HepG2 (cell line): Measurements from ENCODE around the gene ZDBF2. TPM values are rescaled to one million over a fixed set of nuclear protein-coding genes. Genes with fewer than 3 reads are reported as not detected.

Experiments
- ATAC-seq: fragments of 200-7000 bp; cut with Tn5 transposase; 3 replicates; pipeline ENCODE4 v1.9.1; 2020; ENCODE audit warnings: mild to moderate bottlenecking, moderate library complexity
- BruUV-seq: library from RNA; stranded (reverse); fragments of 400-500 nt; replicated peaks from 2 replicates; lab custom pipeline; 2021; lab: Mats Ljungman, UMichigan
- CTCF ChIA-PET: fragments of 300-600 bp; formaldehyde crosslinking; extraction: SDS; loops from one replicate; lab custom pipeline; 2021; ENCODE audit warnings: low total read pairs, inconsistent platforms, low intra/inter-chr PET ratio; lab: Yijun Ruan, JAX
- POLR2A ChIA-PET: fragments of 350-600 bp; sonication (Branson Sonifier 250); formaldehyde crosslinking; loops from one replicate; lab custom pipeline; 2020; ENCODE audit warnings: antibody characterized with exemption, inconsistent platforms; lab: Yijun Ruan, JAX
- DNase-seq: peaks from one replicate; pipeline ENCODE4 v3.0.0-alpha.2; 2015; ENCODE audit warnings: low spot score
- FAIRE-seq: peaks from 3 replicates; lab custom pipeline; 2011; peaks lifted over from hg19 to GRCh38; lab: Jason Lieb, UNC
- H2AFZ ChIP-seq: one replicate; pipeline ENCODE4 v1.6.1; 2011; ENCODE audit warnings: low read length, inconsistent platforms
- H3K27ac ChIP-seq: fragments of 300-600 bp; 3 replicates; pipeline ENCODE4 v1.8.0; 2011; ENCODE audit warnings: mixed run types, mild to moderate bottlenecking, mixed read lengths, low read length, inconsistent platforms; ENCODE audit not compliant: insufficient read depth; ENCODE audit errors: extremely low read length
- H3K27me3 ChIP-seq, 2 experiments: fragments of 200-600 bp in 1 of 2; 2 replicates in 1 of 2; 3 replicates in 1 of 2; pipeline versions ENCODE4 v1.6.0 to v1.8.0; 2011; ENCODE audit warnings: low read length in 2 of 2, mild to moderate bottlenecking in 2 of 2, moderate library complexity in 2 of 2, inconsistent platforms in 1 of 2; ENCODE audit not compliant: insufficient read depth in 2 of 2, control insufficient read depth in 1 of 2
- H3K36me3 ChIP-seq, 2 experiments: fragments of 200-600 bp in 1 of 2; replicated peaks in 1 of 2; 2 replicates in 1 of 2; 3 replicates in 1 of 2; pipeline versions ENCODE4 v1.5.1 to v1.8.0; 2011; ENCODE audit warnings: low read length in 2 of 2, inconsistent platforms in 1 of 2; ENCODE audit not compliant: insufficient read depth in 2 of 2, control insufficient read depth in 1 of 2
- H3K4me1 ChIP-seq: 2 replicates; pipeline ENCODE4 v1.5.1; 2012; ENCODE audit warnings: low read length, inconsistent platforms; ENCODE audit not compliant: insufficient read depth
- H3K4me2 ChIP-seq: 2 replicates; pipeline ENCODE4 v1.6.0; 2011; ENCODE audit warnings: low read depth, low read length, inconsistent platforms
- H3K4me3 ChIP-seq, 3 experiments: fragments of 200-600 bp in 1 of 3; sonication (generic), shearing (Covaris generic) in 1 of 3; replicated peaks in 1 of 3; 2 replicates each; pipeline ENCODE4 v1.5.1; 2011 to 2016; ENCODE audit warnings: low read length in 3 of 3, inconsistent platforms in 2 of 3, low read depth in 2 of 3, mild to moderate bottlenecking in 2 of 3, control low read depth in 1 of 3, mixed read lengths in 1 of 3; ENCODE audit not compliant: insufficient read depth in 1 of 3
- H3K79me2 ChIP-seq: one replicate; pipeline ENCODE4 v1.6.1; 2011; ENCODE audit warnings: low read length, inconsistent platforms; ENCODE audit not compliant: insufficient read depth
- H3K9ac ChIP-seq: 2 replicates; pipeline ENCODE4 v1.6.0; 2011; ENCODE audit warnings: mild to moderate bottlenecking, low read depth, low read length, inconsistent platforms; ENCODE audit not compliant: insufficient read depth
- H3K9me3 ChIP-seq: 2 replicates; pipeline ENCODE4 v1.5.1; 2012; ENCODE audit warnings: mild to moderate bottlenecking, low read length
- H4K20me1 ChIP-seq: 2 replicates; pipeline ENCODE4 v1.6.0; 2011; ENCODE audit warnings: inconsistent platforms, mild to moderate bottlenecking, low read length, moderate library complexity; ENCODE audit not compliant: insufficient read depth
- DNMT3B ChIP-seq: conservative IDR thresholded peaks from 2 replicates; pipeline ENCODE4 v1.6.1; 2016; ENCODE audit warnings: missing biosample characterization, control low read depth
- STAG1 ChIP-seq: sonication (generic); formaldehyde crosslinking; IDR thresholded peaks from 2 replicates; pipeline ENCODE4 v1.4.0; 2020; ENCODE audit warnings: missing genetic modification reagents
- ZNF577 ChIP-seq: sonication (generic); formaldehyde crosslinking; IDR thresholded peaks from 2 replicates; pipeline ENCODE4 v1.4.0; 2020; ENCODE audit warnings: mild to moderate bottlenecking, low read depth, missing genetic modification reagents, borderline replicate concordance
- ZNF672 ChIP-seq: sonication (generic); formaldehyde crosslinking; IDR thresholded peaks from 2 replicates; pipeline ENCODE4 v1.8.1; 2022; ENCODE audit warnings: missing genetic modification reagents
- ZZZ3 ChIP-seq: sonication (generic); formaldehyde crosslinking; IDR thresholded peaks from 2 replicates; pipeline ENCODE4 v1.4.0; 2020; ENCODE audit warnings: missing genetic modification reagents, mild to moderate bottlenecking, borderline replicate concordance
- WGBS: methylation state at CpG from one replicate; pipeline ENCODE4 v1.1.6; 2017; ENCODE audit warnings: low lambda C conversion rate; 5-methylcytosine and 5-hydroxymethylcytosine counted together
- in situ Hi-C: cut with HindIII; loops from 2 replicates; pipeline ENCODE4 v1.10.0; 2017; ENCODE audit warnings: low pct_unique_long_range_greater_than_20kb; ENCODE audit not compliant: extremely low pct_ligation_motif_present
- intact Hi-C: fragments of 100-400 bp; cut with micrococcal nuclease; formaldehyde crosslinking; loops from one replicate; pipeline ENCODE4 v1.10.0; 2022; ENCODE audit not compliant: unreplicated experiment
- polyA plus RNA-seq, 8 experiments: library from polyadenylated mRNA; depleted of rRNA in 3 of 8; stranded (reverse) in 7 of 8; unstranded in 1 of 8; fragments of >200 nt; fragmentation: Illumina TruSeq in 4 of 8; extraction: Trizol in 4 of 8; gene quantifications; 2 replicates each; pipeline versions ENCODE4 v1.2.1 to v1.2.3, GENCODE V29; 2011 to 2016; ENCODE audit warnings: low read depth in 4 of 8, missing spikeins in 1 of 8, mixed read lengths in 1 of 8; ENCODE audit not compliant: insufficient read depth in 1 of 8
- total RNA-seq, 5 experiments: library from RNA; depleted of rRNA; stranded (reverse); fragments of >200 nt; fragmentation: Illumina TruSeq; extraction: Trizol; gene quantifications; 2 replicates each; pipeline ENCODE4 v1.2.3, GENCODE V29; 2016; ENCODE audit warnings: low read depth in 1 of 5
- TF ChIP-seq, protein P1 (sequence below): sonication (generic); formaldehyde crosslinking; IDR thresholded peaks from 2 replicates; pipeline ENCODE4 v1.5.0; 2020; ENCODE audit warnings: mild to moderate bottlenecking, missing genetic modification reagents, moderate library complexity

The ZDBF2 gene
- total and polyA plus RNA-seq, 2 of the 13 experiments (the other 11 are each of a cell fraction or from before 2014, with no cell fraction given) = 1.5 to 2.0 TPM

DNA sequence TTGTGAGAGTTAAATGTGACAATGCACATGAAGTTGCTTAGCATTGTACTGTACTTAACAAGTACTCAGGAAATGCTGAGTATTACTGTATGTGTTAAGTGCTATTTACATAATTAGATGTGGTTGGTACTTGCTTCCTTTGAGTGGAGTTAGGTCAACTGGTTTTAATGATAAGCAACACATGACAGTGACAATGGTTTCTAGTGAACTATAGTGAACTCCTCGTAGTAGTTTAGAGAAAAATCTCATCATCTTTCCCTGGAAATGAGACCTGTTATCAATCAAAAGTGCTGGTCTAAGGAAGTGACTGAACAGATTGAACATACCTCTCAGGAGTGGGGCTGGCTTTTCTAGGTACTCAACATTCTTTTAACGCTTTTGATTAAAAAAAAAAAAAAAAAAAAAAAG, 29.2 kb upstream of the ZDBF2 start:
- WGBS = 24% methylated on average over 2 of the region's 2 CpGs
- CTCF ChIA-PET = no interaction called here
- H2AFZ ChIP-seq = no peak overlapping the region
- FAIRE-seq (no peak), DNase-seq (no peak), ATAC-seq (no peak)
- BruUV-seq = no TSS peak
- no peak for TF ChIP-seq ZNF577 (CRISPR knock-in tag)
- in situ Hi-C loops = no loop called here
- no peak overlapping the region for H3K27ac ChIP-seq
- H3K79me2 ChIP-seq = no peaks in the 10 kb centered on the region
- H4K20me1 ChIP-seq = no peaks in the 10 kb centered on the region
- no peak overlapping the region for H3K4me2 ChIP-seq
- no peaks in the 10 kb centered on the region for H3K4me1 ChIP-seq
- POLR2A ChIA-PET = no interaction called here
- H3K27me3 ChIP-seq = peaks cover 0 to 15% of the 10 kb centered on the region in 2 experiments; a peak in 3 of 5 replicates
- H3K4me3 ChIP-seq = no peak overlapping the region
- no peaks in the 10 kb centered on the region for H3K9me3 ChIP-seq
- intact Hi-C loops = no loop called here
- no peak overlapping the region for H3K9ac ChIP-seq
- no peaks in the 10 kb centered on the region for H3K36me3 ChIP-seq

DNA sequence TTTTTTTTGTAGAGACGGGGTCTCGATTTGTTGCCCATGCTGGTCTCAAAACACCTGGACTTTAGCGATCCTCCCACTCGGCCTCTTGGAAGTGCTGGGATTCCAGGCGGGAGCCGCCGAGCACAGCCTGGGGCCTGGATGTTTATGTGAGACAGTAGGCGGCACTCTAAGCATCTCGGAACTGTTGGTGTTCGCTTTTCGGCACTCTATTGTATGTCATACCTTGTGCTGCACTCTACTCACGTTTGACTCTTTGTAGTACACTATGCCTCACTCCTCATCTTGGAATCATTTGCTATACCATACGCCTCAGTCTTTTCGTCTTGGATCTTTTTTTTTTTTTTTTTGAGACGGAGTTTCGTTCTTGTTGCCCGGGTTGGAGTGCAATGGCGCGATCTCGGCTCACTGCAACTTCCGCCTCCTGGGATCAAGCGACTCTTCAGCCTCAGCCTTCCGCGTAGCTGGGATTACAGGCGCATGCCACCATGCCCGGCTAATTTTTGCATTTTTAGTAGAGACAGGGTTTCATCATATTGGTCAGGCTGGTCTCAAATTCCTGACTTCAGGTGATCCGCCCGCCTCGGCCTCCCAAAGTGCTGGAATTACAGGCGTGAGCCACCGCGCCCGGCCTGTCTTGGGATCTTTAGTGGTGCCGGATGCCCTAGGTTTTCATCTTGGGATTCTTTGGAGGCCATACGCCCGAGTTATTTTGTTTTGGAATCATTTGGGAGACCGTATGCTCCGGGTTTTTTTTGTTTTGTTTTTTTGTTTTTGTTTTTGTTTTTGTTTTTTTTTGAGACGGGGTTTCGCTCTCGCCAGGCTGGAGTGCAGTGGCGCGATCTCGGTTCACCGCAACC, 24.2 kb upstream of the ZDBF2 start:
- TF ChIP-seq ZNF672 (CRISPR knock-in tag) (no peak), DNMT3B (CRISPR knock-in tag) (no peak), STAG1 (CRISPR knock-in tag) (peak; percentile 32), ZZZ3 (CRISPR knock-in tag) (no peak)
- TF ChIP-seq, protein P1, sequence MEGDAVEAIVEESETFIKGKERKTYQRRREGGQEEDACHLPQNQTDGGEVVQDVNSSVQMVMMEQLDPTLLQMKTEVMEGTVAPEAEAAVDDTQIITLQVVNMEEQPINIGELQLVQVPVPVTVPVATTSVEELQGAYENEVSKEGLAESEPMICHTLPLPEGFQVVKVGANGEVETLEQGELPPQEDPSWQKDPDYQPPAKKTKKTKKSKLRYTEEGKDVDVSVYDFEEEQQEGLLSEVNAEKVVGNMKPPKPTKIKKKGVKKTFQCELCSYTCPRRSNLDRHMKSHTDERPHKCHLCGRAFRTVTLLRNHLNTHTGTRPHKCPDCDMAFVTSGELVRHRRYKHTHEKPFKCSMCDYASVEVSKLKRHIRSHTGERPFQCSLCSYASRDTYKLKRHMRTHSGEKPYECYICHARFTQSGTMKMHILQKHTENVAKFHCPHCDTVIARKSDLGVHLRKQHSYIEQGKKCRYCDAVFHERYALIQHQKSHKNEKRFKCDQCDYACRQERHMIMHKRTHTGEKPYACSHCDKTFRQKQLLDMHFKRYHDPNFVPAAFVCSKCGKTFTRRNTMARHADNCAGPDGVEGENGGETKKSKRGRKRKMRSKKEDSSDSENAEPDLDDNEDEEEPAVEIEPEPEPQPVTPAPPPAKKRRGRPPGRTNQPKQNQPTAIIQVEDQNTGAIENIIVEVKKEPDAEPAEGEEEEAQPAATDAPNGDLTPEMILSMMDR (CRISPR knock-in tag) = peak; percentile 58
- H3K4me2 ChIP-seq = no peak overlapping the region; the same call in 1 of the 2 replicates
- POLR2A ChIA-PET = no interaction called here
- H3K9me3 ChIP-seq = no peaks in the 10 kb centered on the region
- H2AFZ ChIP-seq = no peak overlapping the region
- H3K9ac ChIP-seq = no peak overlapping the region
- no peaks in the 10 kb centered on the region for H3K4me1 ChIP-seq
- no peaks in the 10 kb centered on the region for H3K79me2 ChIP-seq
- no peak for FAIRE-seq
- peak; percentile 83 for ATAC-seq
- H4K20me1 ChIP-seq = no peaks in the 10 kb centered on the region
- WGBS = 60% methylated on average over 45 of the region's 45 CpGs
- in situ Hi-C loops = no loop called here
- BruUV-seq = no TSS peak
- no peak overlapping the region for H3K27ac ChIP-seq
- peaks cover 0 to 40% of the 10 kb centered on the region in 2 experiments; a peak in 4 of 5 replicates for H3K27me3 ChIP-seq
- intact Hi-C loops = no loop called here
- CTCF ChIA-PET = no interaction called here
- H3K36me3 ChIP-seq = no peaks in the 10 kb centered on the region
- no peak overlapping the region for H3K4me3 ChIP-seq
- DNase-seq = no peak
